Measurements from ENCODE around the gene TUBB. TPM values are rescaled to one million over a fixed set of nuclear protein-coding genes. Genes with fewer than 3 reads are reported as not detected.

The TUBB gene
- total and polyA plus RNA-seq, 7 donors: 136 to 487 (median 199) TPM

DNA sequence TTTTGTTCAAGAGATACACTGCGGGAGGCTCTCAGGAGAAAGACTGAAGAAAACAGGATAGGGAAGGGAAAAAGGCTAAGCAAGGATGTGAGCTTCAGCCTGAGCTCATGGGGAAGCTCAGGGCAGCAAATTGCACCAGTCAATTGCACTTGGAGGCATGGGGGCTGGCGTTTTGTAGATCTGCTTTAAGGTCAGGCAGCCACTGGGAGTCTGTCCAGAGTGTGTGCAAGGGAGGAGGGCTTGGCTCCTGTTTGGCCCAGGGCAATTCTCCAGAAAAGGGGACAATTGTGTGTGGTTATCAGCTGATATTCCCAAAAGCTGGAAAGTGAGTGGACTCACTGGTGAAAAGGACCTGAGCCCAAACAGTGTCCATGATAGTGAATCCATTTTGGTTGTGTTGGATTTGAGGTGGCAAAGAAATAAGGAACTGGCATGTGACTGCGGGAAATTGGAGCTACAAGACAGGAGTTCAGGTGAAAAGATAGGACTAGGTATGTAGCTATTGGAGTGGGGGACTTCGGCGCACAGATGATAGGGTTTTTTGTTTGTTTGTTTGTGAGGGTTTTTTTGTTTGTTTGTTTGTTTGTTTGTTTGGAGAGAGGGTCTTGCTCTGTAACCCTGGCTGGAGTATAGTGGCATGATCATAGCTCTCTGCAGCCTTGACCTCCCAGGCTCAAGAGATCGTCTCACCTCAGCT is 46.5 kb downstream of the TUBB start:
- Histone ChIP-seq H3K27ac (no peak overlapping the region), H3K4me3 (no peak overlapping the region), H3K4me1 (peaks cover 16% of the 10 kb centered on the region), H3K9me3 (no peaks in the 10 kb centered on the region), H3K27me3 (ENCODE audit: insufficient read depth in 3 of 3, low read length in 2 of 3) (no peaks in the 10 kb centered on the region), H3K36me3 (ENCODE audit: insufficient read depth in 1 of 2, low read depth in 1 of 2) (no peaks in the 10 kb centered on the region)
- intact Hi-C loops (cut with DNase I): no loop called here
- ATAC-seq (no peak), DNase-seq (no peak)
- TF ChIP-seq CTCF (IDR thresholded peaks at IDR 0.05): no peak
- 82 to 86% (median 82%) methylated on average over 6 of the region's 6 CpGs for WGBS, 3 donors

DNA sequence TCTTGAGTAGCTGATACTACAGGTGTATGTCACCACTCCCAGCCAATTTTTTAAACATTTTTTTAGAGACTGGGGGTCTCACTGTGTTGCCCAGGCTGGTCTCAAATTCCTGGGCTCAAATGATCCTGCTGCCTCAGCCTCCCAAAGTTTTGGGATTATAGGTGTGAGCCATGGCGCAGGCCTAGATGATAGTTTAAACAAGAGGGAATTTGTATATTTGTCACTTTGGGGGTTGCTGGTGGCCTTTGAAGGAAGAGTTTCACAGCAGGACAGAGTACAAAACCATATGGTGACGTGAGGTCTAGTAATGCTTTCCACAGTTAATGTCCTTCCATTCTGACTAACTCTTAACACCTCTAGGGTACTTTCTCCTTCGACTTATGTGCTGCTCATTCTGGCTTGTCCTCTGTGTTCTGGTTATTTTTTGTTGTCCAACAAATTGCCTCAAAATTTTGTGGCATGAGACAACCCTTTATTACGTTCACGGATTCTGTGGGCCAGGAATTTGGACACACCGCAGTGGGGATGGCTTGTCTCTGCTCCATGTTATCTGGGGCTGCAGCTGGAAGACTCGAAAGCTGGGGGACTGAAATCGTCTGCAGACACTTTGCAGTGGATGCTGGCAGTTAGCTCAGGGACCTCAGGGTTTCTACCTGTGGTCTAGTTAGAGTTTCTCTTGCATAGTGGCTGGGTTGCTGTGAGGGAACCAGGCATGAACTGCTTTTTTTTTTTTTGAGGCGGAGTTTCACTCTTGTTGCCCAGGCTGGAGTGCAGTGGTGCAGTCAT is 47.2 kb downstream of the TUBB start:
- Histone ChIP-seq H3K9me3 (no peaks in the 10 kb centered on the region), H3K4me3 (no peak overlapping the region), H3K4me1 (peaks cover 16% of the 10 kb centered on the region), H3K27me3 (ENCODE audit: insufficient read depth in 3 of 3, low read length in 2 of 3) (no peaks in the 10 kb centered on the region), H3K36me3 (ENCODE audit: insufficient read depth in 1 of 2, low read depth in 1 of 2) (no peaks in the 10 kb centered on the region), H3K27ac (no peak overlapping the region)
- DNase-seq (no peak), ATAC-seq (no peak)
- WGBS, 3 donors: 74 to 88% (median 75%) methylated on average over 8 to 9 of the region's 9 CpGs
- TF ChIP-seq CTCF (IDR thresholded peaks at IDR 0.05): no peak
- intact Hi-C loops (cut with DNase I): no loop called here

DNA sequence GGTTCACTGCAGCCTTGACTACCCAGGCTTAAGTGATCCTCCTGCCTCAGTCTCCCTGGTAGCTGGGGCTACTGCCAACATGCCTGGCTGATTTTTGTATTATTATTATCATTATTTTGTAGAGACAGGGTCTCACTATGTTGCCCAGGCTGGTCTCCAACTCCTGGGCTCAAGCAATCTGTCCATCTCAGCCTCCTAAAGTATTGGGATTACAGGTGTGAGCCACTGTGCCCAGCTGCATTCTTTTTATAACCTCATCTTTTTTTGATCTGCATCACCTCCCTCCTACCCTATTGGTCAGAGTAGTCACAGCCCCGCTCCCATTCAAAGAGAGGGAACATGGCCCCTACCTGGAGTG is 47.8 kb downstream of the TUBB start:
- DNase-seq: no peak
- H3K27ac ChIP-seq: no peak overlapping the region
- WGBS, 3 donors: 100% methylated on average over 1 of the region's 1 CpG

GRCh38 chr6:30768634-30769087 is 48.5 kb downstream of the TUBB start:
- Histone ChIP-seq H3K4me1 (peaks cover 16% of the 10 kb centered on the region), H3K27me3 (ENCODE audit: insufficient read depth in 3 of 3, low read length in 2 of 3) (no peaks in the 10 kb centered on the region), H3K9me3 (no peaks in the 10 kb centered on the region), H3K4me3 (no peak overlapping the region), H3K27ac (no peak overlapping the region), H3K36me3 (ENCODE audit: insufficient read depth in 1 of 2, low read depth in 1 of 2) (no peaks in the 10 kb centered on the region)
- 94 to 100% (median 98%) methylated on average over 4 of the region's 4 CpGs for WGBS, 3 donors
- DNase-seq: no peak
- TF ChIP-seq CTCF (IDR thresholded peaks at IDR 0.05): no peak
- intact Hi-C loops (cut with DNase I): no loop called here
- peak in 3 of 4 donors; percentile 3 to 26 (median 23) for ATAC-seq

More for the DNA sequence above, 47.8 kb downstream of the TUBB start:
- ATAC-seq: no peak
- intact Hi-C loops (cut with DNase I): no loop called here
- peaks cover 16% of the 10 kb centered on the region for H3K4me1 ChIP-seq
- H3K36me3 ChIP-seq (ENCODE audit: insufficient read depth in 1 of 2, low read depth in 1 of 2): no peaks in the 10 kb centered on the region
- no peak overlapping the region for H3K4me3 ChIP-seq
- no peaks in the 10 kb centered on the region for H3K9me3 ChIP-seq
- TF ChIP-seq CTCF (IDR thresholded peaks at IDR 0.05): no peak
- H3K27me3 ChIP-seq (ENCODE audit: insufficient read depth in 3 of 3, low read length in 2 of 3): no peaks in the 10 kb centered on the region
